GM21423 (cell line): Measurements from ENCODE around the gene KMT2A.
A peak's percentile ranks its signal among the peaks of the same experiment; 100 is the strongest.
"Not testable (repeated sequence)": the region's sequence is repeated elsewhere in the genome, so short reads cannot be mapped to it uniquely, and the experiment has no call there.

Experiments
- ATAC-seq: cut with Tn5 transposase; IDR thresholded peaks from one replicate; pipeline ENCODE4 v1.9.1; 2021; ENCODE audit warnings: mild to moderate bottlenecking, moderate library complexity; ENCODE audit not compliant: unreplicated experiment

The KMT2A gene

GRCh38 chr11:118481238-118481637 is 44.9 kb downstream of the KMT2A start:
- ATAC-seq: not testable (repeated sequence)

- ATAC-seq: no peak
These were observed 48.1 kb downstream of the KMT2A start for GRCh38 chr11:118484405-118484804.

GRCh38 chr11:118485273-118485672 is 49.0 kb downstream of the KMT2A start:
- no peak for ATAC-seq

GRCh38 chr11:118488480-118489109 is 52.3 kb downstream of the KMT2A start:
- ATAC-seq: no peak

- no peak for ATAC-seq
These were observed 54.7 kb downstream of the KMT2A start for GRCh38 chr11:118491041-118491440.

GRCh38 chr11:118497831-118498230 is 61.5 kb downstream of the KMT2A start:
- no peak for ATAC-seq

GRCh38 chr11:118503216-118503615 is 66.9 kb downstream of the KMT2A start:
- no peak for ATAC-seq

GRCh38 chr11:118511601-118512000 is 75.3 kb downstream of the KMT2A start:
- ATAC-seq: no peak

GRCh38 chr11:118514103-118514502 is 77.8 kb downstream of the KMT2A start:
- no peak for ATAC-seq

GRCh38 chr11:118519549-118519948 is 83.3 kb downstream of the KMT2A start:
- no peak for ATAC-seq

- no peak for ATAC-seq
These were observed 85.6 kb downstream of the KMT2A start for GRCh38 chr11:118521892-118522311.

GRCh38 chr11:118522571-118523072 is 86.3 kb downstream of the KMT2A start:
- no peak for ATAC-seq

- ATAC-seq: no peak
These were observed 88.1 kb downstream of the KMT2A start for GRCh38 chr11:118524356-118524755.

GRCh38 chr11:118524757-118525470 is 88.6 kb downstream of the KMT2A start:
- no peak for ATAC-seq

GRCh38 chr11:118526688-118527087 is 90.4 kb downstream of the KMT2A start:
- no peak for ATAC-seq

- ATAC-seq: no peak
These were observed 90.8 kb downstream of the KMT2A start, which contains the start of gene TTC36 for GRCh38 chr11:118527109-118527508. Gene TTC36 (plus strand): TSS chr11:118527474. CDS start chr11:118527495, 21 bp downstream.

GRCh38 chr11:118528511-118528910 is 92.2 kb downstream of the KMT2A start:
- ATAC-seq: no peak

GRCh38 chr11:118529584-118530175 is 93.4 kb downstream of the KMT2A start:
- ATAC-seq: no peak

GRCh38 chr11:118530180-118530682 is 93.9 kb downstream of the KMT2A start:
- ATAC-seq: no peak

- peak; percentile 75 for ATAC-seq
These were observed 94.6 kb downstream of the KMT2A start, which contains the start of gene TMEM25 for GRCh38 chr11:118530683-118531596. Gene TMEM25 (plus strand): TSS chr11:118531192. CDS start chr11:118531802, 610 bp downstream.
